TTC549 (cell line): ENCODE results near the gene WNT5A.

ENCODE experiments used
- FAIRE-seq: peaks from 2 replicates; lab custom pipeline; 2012; peaks lifted over from hg19 to GRCh38; lab: Jason Lieb, UNC

WNT5A gene

DNA sequence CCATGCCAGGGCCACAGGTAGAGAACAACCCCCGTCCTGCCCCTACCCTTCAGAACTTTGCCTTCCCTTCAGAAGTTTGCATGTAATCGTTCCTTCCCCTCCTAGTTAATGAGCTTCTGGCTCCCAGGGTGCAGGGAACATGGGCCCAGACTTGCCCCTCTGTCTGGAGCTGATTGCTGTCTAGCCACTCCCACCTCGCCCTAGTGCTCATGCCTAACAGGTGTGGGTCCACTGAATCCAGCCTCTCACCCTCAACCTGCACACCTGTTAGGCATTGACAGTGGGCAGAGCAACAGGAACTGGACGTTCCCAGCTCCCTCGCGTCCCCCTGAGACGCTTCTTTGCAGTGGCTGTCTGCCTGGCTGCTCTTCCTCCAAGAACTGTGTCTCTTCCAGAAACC is 40.3 kb downstream of the WNT5A start:
- FAIRE-seq: no peak

DNA sequence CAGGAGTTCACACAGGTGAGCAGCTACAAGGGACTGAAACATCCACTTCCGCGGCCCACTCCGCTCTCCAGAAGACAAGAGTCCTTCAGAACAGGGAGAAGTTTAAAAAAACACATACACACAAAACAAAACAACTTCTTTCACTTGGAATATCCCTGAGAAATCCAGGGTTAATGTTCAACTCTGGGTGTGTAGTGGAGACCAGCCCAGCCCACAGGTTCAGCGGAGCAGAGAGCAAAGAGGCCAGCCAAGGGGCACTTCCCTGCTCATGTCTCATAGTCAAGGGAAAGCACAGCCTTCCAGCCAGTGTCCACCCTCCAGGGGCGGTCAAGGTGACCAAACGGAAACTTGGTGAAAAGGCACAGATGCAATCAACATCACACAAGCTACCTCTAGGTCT is 41.6 kb downstream of the WNT5A start:
- no peak for FAIRE-seq

DNA sequence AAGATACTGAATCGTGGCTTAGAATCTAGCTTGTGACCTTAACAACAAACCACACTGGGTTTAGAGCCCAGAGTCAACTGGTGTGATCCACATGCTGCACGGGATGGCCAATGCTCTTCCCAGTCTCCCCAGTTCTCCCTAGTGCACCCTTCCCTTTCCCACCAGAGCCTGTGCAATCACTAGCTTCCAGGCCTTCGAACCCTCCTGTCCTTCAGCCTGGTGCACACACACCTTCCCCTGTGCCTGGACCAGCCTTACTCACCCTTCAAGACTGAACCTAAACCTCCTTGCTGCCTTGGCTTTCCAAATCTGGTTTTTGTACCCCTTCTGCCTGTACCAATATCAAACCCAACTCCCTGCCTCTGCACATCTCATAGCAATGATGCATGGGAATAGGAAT is 43.8 kb downstream of the WNT5A start:
- no peak for FAIRE-seq

DNA sequence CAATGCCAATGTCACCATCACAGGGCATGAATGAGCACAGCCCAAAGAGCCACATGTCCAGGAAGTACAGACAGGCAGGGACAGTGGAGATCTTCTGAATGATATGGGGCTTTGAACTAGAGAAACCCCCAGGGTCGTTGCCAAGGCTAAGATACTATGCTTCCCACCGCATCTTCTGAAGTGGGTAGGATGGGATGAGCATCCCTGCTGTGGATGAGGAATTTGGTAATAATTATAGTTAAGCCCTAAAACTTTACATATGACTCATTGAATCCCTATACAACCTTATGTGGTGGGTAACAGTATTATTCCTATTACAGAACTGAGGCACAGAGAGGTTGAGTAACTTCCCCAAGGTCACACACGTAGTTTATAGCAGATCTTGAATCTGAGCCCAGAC is 44.2 kb downstream of the WNT5A start:
- no peak for FAIRE-seq

DNA sequence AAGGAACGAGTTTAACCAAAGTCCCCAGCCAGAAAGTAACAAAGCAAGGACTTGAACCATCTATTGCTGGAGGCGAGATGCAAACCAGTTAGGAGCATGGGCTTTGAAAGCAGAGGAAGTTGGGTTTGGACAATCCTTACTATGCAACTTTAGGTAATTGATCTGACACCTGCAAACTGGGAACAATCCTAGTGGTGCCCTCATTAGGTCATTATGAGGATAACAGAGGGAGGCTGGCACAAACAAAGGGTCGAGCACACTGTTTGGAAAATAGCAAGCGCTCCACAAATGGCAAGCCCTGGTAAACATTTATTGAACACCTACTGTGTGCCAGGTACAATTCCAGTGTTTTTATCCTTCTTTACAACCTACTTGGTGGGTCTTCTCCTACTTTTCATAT is 45.6 kb downstream of the WNT5A start:
- no peak for FAIRE-seq

DNA sequence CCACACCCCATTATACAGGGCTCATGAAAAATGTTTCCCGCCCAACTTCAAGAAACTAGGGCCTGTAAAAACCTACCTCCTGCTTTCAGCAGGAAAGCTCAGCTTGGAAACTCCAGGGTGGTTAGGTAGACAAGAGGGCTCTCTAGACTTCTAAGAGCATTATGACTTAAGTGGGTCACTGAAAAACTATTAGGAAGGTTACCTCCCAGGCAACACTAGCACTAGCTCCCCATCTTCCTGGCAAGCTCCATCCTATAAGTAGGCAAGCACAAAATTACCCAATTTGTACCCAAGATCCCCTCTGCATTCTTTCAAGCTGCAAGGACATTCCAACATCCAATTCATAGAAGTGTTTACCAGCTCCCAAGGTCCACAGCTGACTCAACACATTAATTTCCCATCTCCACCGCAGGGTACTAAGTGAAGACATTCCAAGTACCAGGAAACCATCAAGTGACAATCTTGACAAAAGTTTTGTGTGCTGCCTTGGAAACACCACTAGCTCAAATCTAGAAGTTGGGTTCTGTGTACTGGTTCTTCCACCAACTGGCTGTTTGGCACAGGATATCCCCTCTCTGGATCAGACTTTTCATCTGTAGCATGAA is 46.9 kb downstream of the WNT5A start:
- FAIRE-seq: no peak

DNA sequence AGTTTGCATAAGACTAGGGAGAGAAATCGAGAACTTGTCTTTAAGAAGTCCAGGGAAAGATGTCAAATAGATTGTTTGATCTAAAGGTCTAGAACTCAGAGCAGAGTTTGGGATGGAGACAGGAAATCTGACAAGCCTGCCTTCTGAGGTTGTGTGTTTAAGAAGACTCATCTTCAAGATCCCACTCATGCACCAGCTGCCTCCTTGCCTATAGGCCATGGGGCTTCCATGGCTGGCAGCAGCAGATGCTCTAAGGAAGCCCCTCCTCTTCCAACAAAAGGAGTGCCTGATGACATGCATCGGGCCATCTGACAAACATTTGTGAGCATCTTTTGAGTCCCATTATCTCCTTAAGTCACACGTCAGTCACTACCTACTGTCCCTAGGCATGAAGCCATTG is 47.4 kb downstream of the WNT5A start:
- no peak for FAIRE-seq

DNA sequence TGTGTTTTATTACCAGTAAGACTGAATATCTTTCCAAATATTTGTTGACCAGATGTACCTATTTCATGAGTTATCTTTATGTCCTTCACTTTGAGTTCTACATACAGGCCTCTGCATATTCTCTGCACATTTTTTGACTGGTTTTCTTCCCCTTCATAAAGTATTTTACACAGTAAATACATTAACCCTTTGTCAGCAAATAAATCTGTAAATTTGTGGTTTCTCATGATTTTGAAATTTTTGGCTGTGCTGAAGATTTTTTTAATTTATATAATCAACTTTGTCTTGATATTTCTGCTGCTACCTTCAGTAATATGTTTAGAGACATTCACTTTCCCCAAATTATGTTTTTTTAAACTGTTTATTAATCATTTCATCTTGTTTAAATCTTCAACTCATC is 50.5 kb downstream of the WNT5A start:
- no peak for FAIRE-seq

DNA sequence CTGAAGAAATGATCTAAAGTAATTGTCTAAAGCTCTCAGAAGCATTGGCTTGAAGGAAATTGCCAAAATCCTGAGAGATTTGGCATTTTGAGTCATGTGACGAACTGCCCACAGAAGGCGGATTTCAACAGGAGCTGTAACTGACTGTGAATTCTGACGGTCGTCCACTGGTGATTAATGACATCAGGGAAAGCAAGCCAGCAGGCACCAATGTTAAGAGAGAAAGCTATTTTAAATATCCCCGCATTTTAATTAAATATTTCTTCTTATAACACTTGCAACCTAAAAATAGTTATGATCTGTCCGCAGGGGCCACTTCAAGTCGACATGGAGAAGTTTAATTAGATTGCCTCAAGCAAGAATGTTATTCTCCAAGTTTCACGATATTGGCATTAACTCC is 51.6 kb downstream of the WNT5A start:
- no peak for FAIRE-seq

DNA sequence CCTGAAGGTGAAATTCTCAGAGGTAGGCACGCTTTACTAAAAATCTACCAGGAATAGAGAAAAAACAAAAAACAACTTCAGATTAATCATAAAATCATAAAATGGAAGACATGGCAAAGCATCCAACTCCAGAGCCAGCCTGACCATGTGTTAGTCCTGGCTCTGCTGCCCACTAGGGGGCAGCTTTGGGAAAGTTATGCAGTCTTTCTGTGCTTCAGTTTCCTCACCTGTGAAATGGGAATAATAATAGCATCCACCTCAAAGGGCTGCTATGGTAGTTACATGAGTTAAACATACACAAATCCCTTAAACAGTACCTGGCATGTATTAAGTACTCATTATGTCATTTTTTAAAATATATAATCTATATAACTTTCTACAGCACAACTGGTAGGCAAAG is 52.3 kb downstream of the WNT5A start:
- FAIRE-seq: no peak

DNA sequence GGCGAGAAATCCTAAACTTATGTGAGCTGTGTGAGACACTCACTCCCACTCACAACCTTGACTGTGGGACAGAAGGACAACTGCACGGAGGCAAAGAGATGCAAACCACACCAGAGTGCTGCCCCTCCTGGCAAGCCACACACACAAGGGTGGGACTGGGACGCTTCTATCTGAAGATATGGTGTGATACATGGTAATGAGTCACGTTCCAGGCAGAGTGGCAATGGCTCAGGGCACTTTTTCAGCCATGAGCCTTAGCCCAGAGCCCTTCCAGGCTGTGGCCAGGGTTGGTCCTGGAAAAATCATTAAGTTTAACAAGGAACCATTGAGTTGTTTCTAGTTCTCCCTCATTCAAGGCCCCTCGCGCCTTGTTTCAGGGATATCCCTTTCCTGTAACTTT is 56.1 kb downstream of the WNT5A start:
- FAIRE-seq: no peak

DNA sequence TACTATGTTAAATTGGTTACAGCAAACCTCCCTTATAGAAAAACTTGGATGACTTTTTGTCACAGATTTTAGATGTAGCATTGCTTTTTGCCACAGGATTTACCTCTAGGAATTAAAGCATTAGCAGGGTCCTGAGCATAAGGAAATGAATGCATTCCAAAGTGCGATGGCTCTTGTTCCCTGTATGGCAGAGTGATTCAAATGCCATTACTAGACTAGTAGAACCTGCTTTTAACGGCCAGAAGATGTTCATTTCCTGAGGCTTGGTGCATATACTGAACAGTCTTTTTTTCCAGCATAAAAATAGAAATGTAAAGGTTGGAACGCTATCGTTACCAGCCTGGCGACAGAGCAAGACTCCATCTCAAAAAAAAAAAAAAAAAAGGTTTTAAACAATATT is 59.4 kb downstream of the WNT5A start:
- FAIRE-seq: no peak

DNA sequence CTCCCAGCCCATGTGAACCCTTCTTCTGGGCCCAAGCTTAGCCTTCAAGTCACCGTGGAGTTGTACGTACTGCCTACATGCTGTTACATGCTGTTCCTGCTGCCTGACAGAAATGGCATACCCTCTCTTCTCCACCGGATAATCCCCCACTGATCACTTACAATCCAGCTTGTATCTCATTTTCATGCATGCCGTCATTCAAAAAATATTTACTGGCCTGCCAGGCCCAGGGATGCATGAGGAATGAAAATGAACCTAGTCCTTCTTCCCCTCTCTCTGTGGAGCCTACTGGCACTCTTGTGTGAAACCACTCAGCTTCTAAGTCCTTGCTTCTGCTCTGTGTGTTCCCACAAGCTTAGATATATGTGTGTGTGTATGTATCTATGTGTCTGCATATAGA is 60.6 kb downstream of the WNT5A start:
- no peak for FAIRE-seq

DNA sequence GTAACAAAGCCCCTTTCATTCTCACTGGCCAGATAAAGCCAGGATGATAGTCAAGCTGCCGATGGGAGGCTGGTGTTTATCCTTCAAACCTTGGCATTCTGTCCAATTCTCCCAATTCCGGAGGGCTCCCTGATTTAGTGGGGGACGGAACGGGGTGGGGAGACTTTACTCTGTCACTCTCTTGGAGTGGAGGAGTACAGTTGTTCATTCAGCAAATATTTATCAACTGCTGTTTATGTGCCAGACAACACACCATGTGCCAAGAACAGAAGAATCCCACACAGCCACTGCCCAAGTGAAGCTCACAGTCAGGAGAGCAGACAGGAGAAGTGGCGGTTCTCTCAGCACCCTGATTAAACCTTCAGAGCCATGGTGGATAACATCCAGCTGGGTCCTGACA is 63.3 kb downstream of the WNT5A start:
- no peak for FAIRE-seq

DNA sequence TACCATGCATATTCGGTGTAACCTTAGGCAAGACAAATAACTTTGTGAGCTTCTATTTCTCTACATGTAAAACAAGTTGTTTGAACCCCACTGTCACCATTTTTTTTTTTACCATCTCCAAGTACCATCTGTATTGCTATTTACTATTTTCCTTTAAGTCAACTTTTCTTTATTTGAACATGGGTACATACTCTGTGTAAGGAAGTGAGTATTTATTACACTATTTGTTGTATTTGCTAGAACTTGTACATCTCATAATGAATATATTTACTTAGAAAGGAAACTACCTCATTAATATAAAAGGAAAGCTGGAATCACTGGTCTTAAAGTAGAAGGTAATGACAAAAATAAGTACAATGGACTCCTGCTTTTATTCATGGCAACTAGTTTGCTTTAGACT is 69.9 kb downstream of the WNT5A start:
- no peak for FAIRE-seq

DNA sequence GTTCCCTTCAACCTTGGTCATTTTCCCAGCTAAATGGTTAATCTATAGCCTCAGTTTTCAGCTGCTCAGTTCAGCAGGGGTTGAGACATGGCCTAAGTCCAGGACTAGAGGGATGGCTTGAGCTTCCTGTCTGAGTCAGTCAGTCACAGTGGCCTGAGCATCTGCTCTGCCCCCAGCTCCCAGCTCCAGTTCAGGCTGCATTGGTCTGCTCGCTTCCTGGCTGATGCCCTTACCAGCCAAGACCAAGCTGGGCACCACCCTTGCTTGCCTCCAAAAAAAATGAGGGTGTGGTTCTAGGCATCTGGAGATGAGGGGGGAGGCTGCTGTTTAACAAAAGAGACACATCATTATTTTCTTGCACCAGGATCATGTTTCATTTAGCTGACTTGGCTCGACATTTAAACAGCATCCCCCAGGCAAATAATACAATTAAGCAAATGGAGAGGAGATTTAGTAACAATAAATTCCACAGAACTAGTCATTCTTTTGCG is 70.7 kb downstream of the WNT5A start:
- no peak for FAIRE-seq
